Endothelial cell of umbilical vein (primary cell): ENCODE results near the gene ABCG4.

ENCODE experiments used
- EZH2 ChIP-seq: IDR thresholded peaks from 2 replicates; pipeline ENCODE4 v1.6.1; 2012; ENCODE audit warnings: borderline replicate concordance, low read depth, mild to moderate bottlenecking, moderate library complexity, low read length, inconsistent platforms; ENCODE audit not compliant: severe bottlenecking
- JUN ChIP-seq: IDR thresholded peaks from 2 replicates; pipeline ENCODE4 v1.6.1; 2011; ENCODE audit warnings: borderline replicate concordance, low read depth; ENCODE audit not compliant: insufficient read length, insufficient read depth
- MYC ChIP-seq: IDR thresholded peaks from one replicate; pipeline ENCODE4 v1.6.1; 2011; ENCODE audit warnings: mild to moderate bottlenecking, low read depth, low read length
- POLR2A ChIP-seq: IDR thresholded peaks from 2 replicates; pipeline ENCODE4 v1.6.1; 2012; ENCODE audit warnings: low read depth, mild to moderate bottlenecking, control low read depth, low read length
- POLR2AphosphoS5 ChIP-seq: IDR thresholded peaks from 2 replicates; pipeline ENCODE4 v1.6.1; 2012; ENCODE audit warnings: low read depth, mild to moderate bottlenecking, control low read depth, low read length, moderate library complexity; ENCODE audit not compliant: insufficient read depth
- TF ChIP-seq, protein P1 (sequence below), 2 donors: IDR thresholded peaks; 1 replicate in 1 of 2; 2 replicates in 1 of 2; pipeline ENCODE4 v1.5.1; 2011; ENCODE audit warnings: low read length in 2 of 2, mild to moderate bottlenecking in 2 of 2, moderate library complexity in 2 of 2, control low read depth in 1 of 2, inconsistent platforms in 1 of 2, low read depth in 1 of 2; ENCODE audit not compliant: insufficient read depth in 1 of 2; ENCODE audit errors: extremely low read depth in 1 of 2
- TF ChIP-seq, protein P2 (sequence below): IDR thresholded peaks from 2 replicates; pipeline ENCODE4 v1.6.1; 2011; ENCODE audit not compliant: insufficient read depth, insufficient read length

DNA sequence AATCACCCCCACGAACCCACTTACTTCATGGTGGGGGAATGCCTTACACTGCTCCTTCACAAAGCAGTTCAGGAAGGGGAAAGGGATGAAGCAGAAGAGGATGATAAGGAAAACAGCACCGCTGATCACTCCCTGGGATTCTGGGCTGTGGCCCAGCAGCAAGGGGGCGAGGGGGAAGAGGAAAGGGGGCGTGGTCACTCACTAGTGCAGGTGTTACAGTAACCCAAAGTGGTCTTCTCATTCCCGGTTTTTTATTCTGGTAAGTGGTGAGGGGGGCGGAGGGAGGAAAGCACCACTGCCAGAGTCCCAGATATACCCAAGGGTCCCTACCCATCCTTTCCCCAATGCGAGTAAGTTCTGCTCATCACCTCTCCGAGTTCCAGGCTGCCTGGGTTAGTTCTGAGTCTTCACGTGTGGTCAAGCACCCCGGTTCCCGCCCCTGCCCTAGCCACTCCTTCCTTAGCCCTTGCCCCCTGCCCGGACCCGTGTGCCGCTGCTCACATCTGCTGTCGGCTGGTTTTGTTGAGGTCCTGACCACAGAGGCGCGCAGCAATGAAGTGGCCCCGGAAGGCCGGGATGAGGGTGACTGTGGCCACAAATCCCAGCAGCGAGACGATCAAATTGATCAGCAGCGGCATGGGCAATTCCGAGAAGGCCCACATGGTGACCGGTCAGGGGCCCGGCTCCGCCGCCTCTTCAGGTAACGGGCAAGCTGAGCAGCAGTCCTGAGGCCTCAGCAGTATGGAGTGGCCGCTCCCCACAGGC lies 47.7 kb upstream of the ABCG4 start:
- TF ChIP-seq, protein P1, sequence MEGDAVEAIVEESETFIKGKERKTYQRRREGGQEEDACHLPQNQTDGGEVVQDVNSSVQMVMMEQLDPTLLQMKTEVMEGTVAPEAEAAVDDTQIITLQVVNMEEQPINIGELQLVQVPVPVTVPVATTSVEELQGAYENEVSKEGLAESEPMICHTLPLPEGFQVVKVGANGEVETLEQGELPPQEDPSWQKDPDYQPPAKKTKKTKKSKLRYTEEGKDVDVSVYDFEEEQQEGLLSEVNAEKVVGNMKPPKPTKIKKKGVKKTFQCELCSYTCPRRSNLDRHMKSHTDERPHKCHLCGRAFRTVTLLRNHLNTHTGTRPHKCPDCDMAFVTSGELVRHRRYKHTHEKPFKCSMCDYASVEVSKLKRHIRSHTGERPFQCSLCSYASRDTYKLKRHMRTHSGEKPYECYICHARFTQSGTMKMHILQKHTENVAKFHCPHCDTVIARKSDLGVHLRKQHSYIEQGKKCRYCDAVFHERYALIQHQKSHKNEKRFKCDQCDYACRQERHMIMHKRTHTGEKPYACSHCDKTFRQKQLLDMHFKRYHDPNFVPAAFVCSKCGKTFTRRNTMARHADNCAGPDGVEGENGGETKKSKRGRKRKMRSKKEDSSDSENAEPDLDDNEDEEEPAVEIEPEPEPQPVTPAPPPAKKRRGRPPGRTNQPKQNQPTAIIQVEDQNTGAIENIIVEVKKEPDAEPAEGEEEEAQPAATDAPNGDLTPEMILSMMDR (IDR thresholded peaks at IDR 0.05; ENCODE audit: extremely low read depth in 1 of 2, insufficient read depth in 1 of 2, low read depth in 1 of 2, low read length in 2 of 2): peak in 1 of 2 donors; percentile 19
- TF ChIP-seq POLR2AphosphoS5 (no peak), POLR2A (no peak), EZH2 (no peak), JUN (no peak), MYC (no peak)
- TF ChIP-seq, protein P2, sequence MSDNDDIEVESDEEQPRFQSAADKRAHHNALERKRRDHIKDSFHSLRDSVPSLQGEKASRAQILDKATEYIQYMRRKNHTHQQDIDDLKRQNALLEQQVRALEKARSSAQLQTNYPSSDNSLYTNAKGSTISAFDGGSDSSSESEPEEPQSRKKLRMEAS: no peak
